ENCODE data around the gene CETN3.
"Not testable (repeated sequence)": the region's sequence is repeated elsewhere in the genome, so short reads cannot be mapped to it uniquely, and the experiment has no call there.

The CETN3 gene

DNA sequence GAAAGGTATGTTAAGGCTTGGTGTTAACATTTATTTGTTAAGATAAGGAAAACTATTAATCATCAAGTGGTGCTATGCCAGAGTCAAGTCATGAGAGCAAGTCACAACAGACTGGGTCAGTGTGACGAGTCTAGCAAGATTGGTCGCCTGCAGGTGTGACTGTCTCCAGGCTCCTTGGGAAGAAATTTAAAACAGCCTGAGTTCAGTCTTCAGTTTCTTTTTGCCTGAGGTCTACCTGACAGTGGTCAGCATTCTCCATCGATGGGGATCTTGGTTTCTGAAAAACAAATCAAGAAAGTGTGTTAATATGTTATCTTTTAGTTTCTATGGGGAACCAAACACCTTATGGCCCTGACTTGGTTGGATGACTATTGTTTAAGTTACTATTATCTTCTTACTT, 56.3 kb downstream of the CETN3 start:
- DNase-seq (ENCODE audit: insufficient read length, low spot score) (no peak), FAIRE-seq (no peak)
- TF ChIP-seq, protein P1, sequence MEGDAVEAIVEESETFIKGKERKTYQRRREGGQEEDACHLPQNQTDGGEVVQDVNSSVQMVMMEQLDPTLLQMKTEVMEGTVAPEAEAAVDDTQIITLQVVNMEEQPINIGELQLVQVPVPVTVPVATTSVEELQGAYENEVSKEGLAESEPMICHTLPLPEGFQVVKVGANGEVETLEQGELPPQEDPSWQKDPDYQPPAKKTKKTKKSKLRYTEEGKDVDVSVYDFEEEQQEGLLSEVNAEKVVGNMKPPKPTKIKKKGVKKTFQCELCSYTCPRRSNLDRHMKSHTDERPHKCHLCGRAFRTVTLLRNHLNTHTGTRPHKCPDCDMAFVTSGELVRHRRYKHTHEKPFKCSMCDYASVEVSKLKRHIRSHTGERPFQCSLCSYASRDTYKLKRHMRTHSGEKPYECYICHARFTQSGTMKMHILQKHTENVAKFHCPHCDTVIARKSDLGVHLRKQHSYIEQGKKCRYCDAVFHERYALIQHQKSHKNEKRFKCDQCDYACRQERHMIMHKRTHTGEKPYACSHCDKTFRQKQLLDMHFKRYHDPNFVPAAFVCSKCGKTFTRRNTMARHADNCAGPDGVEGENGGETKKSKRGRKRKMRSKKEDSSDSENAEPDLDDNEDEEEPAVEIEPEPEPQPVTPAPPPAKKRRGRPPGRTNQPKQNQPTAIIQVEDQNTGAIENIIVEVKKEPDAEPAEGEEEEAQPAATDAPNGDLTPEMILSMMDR (IDR thresholded peaks at IDR 0.05; ENCODE audit: insufficient read depth, missing control alignments), result no peak

DNA sequence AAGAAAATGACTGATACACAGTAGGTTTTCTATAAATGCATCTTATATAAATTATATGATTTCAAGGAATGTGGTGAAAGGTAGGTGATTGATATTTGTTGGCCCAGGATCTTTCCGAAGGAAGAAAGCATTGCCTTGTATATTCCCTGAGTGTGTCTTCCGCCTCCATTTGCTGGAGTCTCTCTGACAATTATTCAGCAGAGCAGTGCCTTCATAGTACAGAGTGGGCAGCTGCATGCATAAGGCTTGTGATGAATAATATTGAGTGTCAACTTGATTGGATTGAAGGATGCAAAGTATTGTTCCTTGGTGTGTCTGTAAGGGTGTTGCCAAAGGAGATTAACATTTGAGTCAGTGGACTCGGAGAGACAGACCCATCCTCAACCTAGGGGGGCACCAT, 58.5 kb downstream of the CETN3 start:
- no peak for FAIRE-seq
- TF ChIP-seq, protein P1 (IDR thresholded peaks at IDR 0.05; ENCODE audit: insufficient read depth, missing control alignments), result no peak
- no peak for DNase-seq (ENCODE audit: insufficient read length, low spot score)

DNA sequence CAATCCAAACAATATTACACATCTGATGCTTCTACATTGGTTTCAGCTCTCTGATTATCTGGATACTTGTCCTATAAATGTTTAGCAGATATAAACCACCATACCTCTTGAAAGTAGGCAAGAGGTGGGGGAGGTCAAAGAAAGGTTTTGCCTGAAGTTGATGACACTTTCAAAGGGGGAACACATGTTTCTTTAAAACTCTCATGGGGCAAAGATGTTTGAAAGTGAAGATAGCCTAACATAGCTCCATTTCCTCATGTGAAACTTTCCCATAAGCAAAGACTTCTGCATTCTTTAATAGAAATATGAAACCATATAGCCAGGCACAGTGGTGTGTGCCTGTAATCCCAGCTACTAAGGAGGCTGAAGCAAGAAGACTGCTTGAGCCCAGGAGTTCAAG, 62.1 kb downstream of the CETN3 start:
- DNase-seq (ENCODE audit: insufficient read length, low spot score) (no peak), FAIRE-seq (no peak)
- TF ChIP-seq, protein P1 (IDR thresholded peaks at IDR 0.05; ENCODE audit: insufficient read depth, missing control alignments), result no peak

DNA sequence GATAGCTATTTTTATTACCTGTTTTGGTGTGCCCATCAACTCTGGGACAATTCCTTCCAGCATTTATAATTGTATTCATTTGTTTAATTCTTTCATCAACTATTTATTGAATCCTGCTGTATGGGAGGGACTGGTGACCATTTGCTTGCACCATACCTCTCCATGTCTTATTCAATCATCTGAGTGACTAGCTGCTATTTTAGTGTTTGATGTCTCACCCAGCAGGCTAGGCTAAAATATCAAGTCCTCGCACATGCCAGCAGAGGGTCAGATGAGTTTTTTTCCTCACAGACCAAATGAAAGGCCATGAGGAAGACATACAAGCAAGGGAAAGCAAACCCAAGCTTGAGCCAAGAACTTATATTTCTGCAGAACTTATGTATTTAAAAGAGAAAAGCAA, 63.9 kb downstream of the CETN3 start:
- FAIRE-seq (no peak), DNase-seq (ENCODE audit: insufficient read length, low spot score) (no peak)
- TF ChIP-seq, protein P1 (IDR thresholded peaks at IDR 0.05; ENCODE audit: insufficient read depth, missing control alignments), result no peak

DNA sequence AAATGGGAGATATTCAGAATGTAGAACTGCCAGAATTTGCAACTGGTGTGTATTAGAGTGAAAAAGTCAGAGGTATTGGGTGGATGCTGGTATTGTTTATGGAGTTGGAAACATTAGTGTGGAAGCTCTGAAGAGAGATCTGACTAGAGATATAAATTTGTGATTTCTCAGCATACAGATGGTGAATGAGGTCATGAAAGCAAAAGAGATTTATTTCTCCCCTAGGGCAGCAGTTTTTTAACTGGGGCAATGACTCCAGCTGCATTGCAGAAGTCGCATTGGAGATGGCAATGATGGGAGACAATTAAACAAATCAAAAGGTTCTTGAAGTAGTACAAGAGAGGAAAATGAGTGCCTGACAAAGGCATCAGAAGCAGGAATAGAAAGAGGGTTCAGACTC, 64.9 kb downstream of the CETN3 start:
- TF ChIP-seq, protein P1 (IDR thresholded peaks at IDR 0.05; ENCODE audit: insufficient read depth, missing control alignments), result no peak
- DNase-seq (ENCODE audit: insufficient read length, low spot score) (no peak), FAIRE-seq (no peak)

DNA sequence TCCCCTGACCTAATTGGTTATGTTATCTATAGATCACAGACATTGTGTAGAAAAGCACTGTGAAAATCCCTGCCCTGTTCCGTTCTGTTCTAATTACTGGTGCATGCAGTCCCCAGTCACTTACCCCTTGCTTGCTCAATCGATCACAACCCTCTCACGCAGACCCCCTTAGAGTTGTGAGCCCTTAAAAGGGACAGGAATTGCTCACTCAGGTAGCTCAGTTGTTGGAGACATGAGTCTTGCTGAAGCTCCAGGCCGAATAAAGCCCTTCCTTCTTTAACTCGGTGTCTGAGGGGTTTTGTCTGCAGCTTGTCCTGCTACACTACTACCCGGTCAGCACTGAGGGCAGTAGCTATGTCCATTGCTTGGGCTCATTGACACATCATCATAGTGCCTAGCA, 65.8 kb downstream of the CETN3 start:
- not testable (repeated sequence) for FAIRE-seq; DNase-seq (ENCODE audit: insufficient read length, low spot score)

DNA sequence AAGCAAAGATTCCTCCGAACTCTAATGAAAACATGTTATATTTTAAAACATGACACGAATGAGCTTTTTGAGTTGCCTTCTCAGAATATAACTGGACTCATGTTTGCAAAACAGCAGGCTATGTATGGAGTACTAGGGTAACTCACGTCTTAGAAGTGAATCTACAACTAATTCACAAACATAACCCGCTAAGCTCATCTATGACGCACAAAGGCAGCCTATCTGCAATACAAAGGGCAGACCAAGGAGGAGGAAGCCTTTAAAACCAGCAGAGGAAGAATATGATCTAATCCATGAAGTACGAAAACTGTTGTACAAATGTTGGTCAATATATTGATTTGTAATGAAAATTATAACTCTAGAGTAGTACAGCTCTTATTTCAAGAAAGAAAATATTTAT, 67.0 kb downstream of the CETN3 start:
- FAIRE-seq (no peak), DNase-seq (ENCODE audit: insufficient read length, low spot score) (no peak)
- TF ChIP-seq, protein P1 (IDR thresholded peaks at IDR 0.05; ENCODE audit: insufficient read depth, missing control alignments), result no peak
